Lower lobe of right lung (tissue), 2 donors: Measurements from ENCODE around the gene VPS25. TPM values are rescaled to one million over a fixed set of nuclear protein-coding genes. Genes with fewer than 3 reads are reported as not detected.

Experiments
- ATAC-seq, 2 donors: fragments of 200-7000 bp; cut with Tn5 transposase; one replicate each; pipeline ENCODE4 v1.9.1; 2020 to 2022; ENCODE audit warnings: mild to moderate bottlenecking in 2 of 2, moderate library complexity in 2 of 2
- DNase-seq: peaks from one replicate; pipeline ENCODE4 v3.0.0-alpha.2; 2020
- H3K27ac ChIP-seq: fragments of 200-600 bp; one replicate; pipeline ENCODE4 v1.8.0; 2022
- H3K27me3 ChIP-seq: fragments of 200-600 bp; one replicate; pipeline ENCODE4 v1.8.0; 2022; ENCODE audit warnings: low read depth
- H3K36me3 ChIP-seq: fragments of 200-600 bp; one replicate; pipeline ENCODE4 v1.8.0; 2022; ENCODE audit warnings: mild to moderate bottlenecking
- H3K4me1 ChIP-seq: fragments of 200-600 bp; one replicate; pipeline ENCODE4 v1.8.0; 2022
- H3K4me3 ChIP-seq: fragments of 200-600 bp; one replicate; pipeline ENCODE4 v1.8.0; 2022; ENCODE audit warnings: mild to moderate bottlenecking
- H3K9me3 ChIP-seq: fragments of 200-600 bp; one replicate; pipeline ENCODE4 v1.8.0; 2022
- CTCF ChIP-seq: fragments of 200-600 bp; IDR thresholded peaks from one replicate; pipeline ENCODE4 v1.8.0; 2022; ENCODE audit warnings: antibody characterized with exemption, mild to moderate bottlenecking
- intact Hi-C: fragments of 100-400 bp; cut with DNase I; formaldehyde crosslinking; loops from one replicate; pipeline ENCODE4 v1.11.0; 2022
- total RNA-seq: library from RNA; stranded (reverse); fragmentation: NEBNext Ultra II Directional; extraction: Animal tissue kit (Norgen Biotek cat#: 25700); gene quantifications from one replicate; pipeline ENCODE4 v1.2.1, GENCODE V29; 2021
- donor health status: DM: no; HTN: yes; CAD: no; lungs with severe emphysema.

VPS25 gene
- total RNA-seq, 1 donor from 2014 or later = 42.1 TPM

GRCh38 chr17:42779936-42780850, 6.9 kb downstream of the VPS25 start, which contains the start of gene WNK4:
Gene WNK4 (plus strand): TSS chr17:42780610. CDS start chr17:42780699, 89 bp downstream.
- H3K27ac ChIP-seq = no peak within 1 kb of the TSS
- peaks cover 45% of the 10 kb centered on the region for H3K36me3 ChIP-seq
- no peaks in the 10 kb centered on the region for H3K9me3 ChIP-seq
- H3K27me3 ChIP-seq = peaks cover 52% of the 10 kb centered on the region
- peak within 1 kb of the TSS; percentile 31 for H3K4me3 ChIP-seq
- no peak for TF ChIP-seq CTCF
- intact Hi-C loops = no loop called here
- DNase-seq = no peak
- peak; percentile 18 to 20 for ATAC-seq
- peaks cover 18% of the 10 kb centered on the region for H3K4me1 ChIP-seq

- Histone ChIP-seq H3K27ac (no peak overlapping the region), H3K4me1 (peaks cover 18% of the 10 kb centered on the region), H3K27me3 (peaks cover 61% of the 10 kb centered on the region), H3K36me3 (peaks cover 37% of the 10 kb centered on the region), H3K9me3 (no peaks in the 10 kb centered on the region), H3K4me3 (peak overlapping the region; percentile 31)
- DNase-seq = no peak
- no peak for TF ChIP-seq CTCF
- ATAC-seq = no peak
- intact Hi-C loops = no loop called here
These were observed 7.8 kb downstream of the VPS25 start for GRCh38 chr17:42780851-42781638.

DNA sequence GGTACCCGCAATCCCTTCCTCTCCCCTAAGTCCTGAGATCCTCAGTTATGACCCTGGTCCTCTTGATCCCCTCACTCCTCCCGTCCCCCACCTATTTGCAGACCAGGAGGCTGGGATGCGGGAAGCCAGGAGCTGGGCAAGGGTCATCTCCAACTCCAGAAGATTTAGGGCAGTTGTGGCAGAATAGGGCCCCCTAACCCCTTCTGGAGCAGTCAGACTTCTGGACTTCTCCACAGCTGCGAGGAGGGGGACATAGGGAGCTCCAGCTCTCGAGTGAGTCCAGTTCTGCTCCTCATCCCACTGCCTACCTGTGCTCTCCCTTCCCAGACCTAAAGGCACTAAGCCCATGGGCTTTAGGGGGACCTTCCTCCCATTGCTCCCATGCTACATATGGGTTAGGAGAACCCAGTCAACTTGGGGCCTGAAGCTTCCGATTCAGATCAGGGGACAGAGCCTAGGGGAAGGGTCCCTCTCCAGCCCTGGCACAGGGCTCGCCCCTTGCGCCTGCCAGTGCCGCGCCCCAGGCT, 8.5 kb downstream of the VPS25 start:
- ATAC-seq (no peak), DNase-seq (no peak)
- peaks cover 18% of the 10 kb centered on the region for H3K4me1 ChIP-seq
- H3K9me3 ChIP-seq = no peaks in the 10 kb centered on the region
- intact Hi-C loops = no loop called here
- peaks cover 30% of the 10 kb centered on the region for H3K36me3 ChIP-seq
- TF ChIP-seq CTCF = no peak
- H3K27me3 ChIP-seq = peaks cover 66% of the 10 kb centered on the region
- no peak overlapping the region for H3K4me3 ChIP-seq
- H3K27ac ChIP-seq = no peak overlapping the region

DNA sequence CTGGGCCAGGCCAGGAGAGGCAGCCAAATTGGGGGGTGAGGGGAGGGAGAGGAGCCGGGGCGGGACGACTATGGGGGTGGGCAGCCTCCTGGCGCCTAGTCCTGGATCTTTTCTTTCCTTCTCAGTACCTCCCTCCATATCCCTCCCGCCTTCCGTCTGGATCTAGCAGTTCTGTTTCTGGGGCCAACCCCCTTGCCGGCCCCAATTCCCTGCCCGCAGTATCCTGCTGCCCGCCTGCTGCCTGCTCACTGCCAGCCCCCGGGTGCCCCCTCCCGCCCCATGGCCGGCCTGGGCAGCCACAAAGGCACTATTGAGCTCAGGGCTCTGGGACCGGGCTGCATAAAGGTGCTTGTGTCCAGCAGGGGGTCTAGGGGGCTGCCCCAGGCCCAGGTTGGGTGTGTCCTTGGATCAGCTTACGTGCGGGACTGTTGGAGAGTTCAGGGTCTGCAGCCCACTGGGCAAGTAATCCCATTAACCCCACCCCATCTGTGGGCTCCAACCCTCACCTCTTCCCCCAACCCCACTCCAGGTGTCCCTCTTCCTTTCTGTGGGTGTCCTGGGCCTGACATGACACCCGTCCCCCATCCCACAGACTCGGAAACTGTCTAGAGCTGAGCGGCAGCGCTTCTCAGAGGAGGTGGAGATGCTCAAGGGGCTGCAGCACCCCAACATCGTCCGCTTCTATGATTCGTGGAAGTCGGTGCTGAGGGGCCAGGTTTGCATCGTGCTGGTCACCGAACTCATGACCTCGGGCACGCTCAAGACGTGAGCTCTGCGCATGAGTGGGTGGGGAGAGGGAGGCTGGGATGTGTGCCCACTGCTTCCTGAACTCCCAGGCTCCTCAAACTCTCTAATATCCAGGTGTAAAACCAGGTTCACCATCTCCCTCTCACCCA, 9.2 kb downstream of the VPS25 start:
- DNase-seq (no peak), ATAC-seq (no peak)
- TF ChIP-seq CTCF = no peak
- peaks cover 23% of the 10 kb centered on the region for H3K36me3 ChIP-seq
- H3K4me3 ChIP-seq = no peak overlapping the region
- intact Hi-C loops = no loop called here
- H3K27ac ChIP-seq = no peak overlapping the region
- H3K4me1 ChIP-seq = peaks cover 18% of the 10 kb centered on the region
- no peaks in the 10 kb centered on the region for H3K9me3 ChIP-seq
- peaks cover 73% of the 10 kb centered on the region for H3K27me3 ChIP-seq
